Measurements from ENCODE around the gene PNKP. TPM values are rescaled to one million over a fixed set of nuclear protein-coding genes. Genes with fewer than 3 reads are reported as not detected.
A peak's percentile ranks its signal among the peaks of the same experiment; 100 is the strongest.

PNKP gene
- total RNA-seq, 4 donors from 2014 or later = 14.9 to 43.4 (median 21.1) TPM

DNA sequence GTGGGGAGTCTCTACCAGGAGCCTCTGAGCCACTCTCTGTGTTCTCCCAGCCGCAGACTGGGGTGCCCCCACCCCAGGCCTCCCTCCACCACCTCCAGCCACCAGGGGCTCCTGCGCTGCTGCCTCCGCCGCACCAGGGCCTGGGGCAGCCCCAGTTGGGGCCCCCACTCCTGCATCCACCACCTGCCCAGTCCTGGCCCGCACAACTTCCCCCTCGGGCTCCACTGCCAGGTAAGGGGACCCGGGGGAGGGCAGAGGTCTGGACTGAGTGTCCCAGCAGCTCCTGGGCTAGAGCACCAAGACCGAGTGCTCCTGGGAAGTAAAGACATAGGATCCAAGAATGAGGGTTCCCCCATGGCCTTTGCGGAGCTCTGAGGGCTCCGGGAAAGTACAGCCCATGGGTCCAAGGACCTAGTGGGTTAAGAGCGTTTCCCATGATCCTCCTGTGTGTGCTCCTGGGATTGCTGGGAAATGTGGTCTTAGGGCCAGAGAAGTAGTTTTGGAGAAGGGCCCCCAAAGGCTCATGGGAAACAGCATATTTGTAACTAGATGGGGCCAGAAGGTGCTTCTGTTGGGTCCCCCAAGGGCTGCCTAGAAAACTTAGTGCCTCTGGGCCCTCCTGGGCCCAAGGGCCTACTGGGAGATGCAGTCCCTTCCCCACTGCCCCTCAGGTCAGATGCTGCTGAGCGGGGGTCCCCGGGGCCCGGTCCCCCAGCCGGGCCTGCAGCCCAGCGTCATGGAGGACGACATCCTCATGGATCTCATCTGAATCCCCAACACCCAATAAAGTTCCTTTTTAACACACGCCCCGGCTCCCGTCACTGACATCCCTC lies 31.0 kb downstream of the PNKP start:
- peaks cover 21 to 26% of the 10 kb centered on the region in 2 donors for H3K4me1 ChIP-seq
- ATAC-seq = no peak
- no peak for TF ChIP-seq POLR2A (IDR thresholded peaks at IDR 0.05)
- TF ChIP-seq, protein P1, sequence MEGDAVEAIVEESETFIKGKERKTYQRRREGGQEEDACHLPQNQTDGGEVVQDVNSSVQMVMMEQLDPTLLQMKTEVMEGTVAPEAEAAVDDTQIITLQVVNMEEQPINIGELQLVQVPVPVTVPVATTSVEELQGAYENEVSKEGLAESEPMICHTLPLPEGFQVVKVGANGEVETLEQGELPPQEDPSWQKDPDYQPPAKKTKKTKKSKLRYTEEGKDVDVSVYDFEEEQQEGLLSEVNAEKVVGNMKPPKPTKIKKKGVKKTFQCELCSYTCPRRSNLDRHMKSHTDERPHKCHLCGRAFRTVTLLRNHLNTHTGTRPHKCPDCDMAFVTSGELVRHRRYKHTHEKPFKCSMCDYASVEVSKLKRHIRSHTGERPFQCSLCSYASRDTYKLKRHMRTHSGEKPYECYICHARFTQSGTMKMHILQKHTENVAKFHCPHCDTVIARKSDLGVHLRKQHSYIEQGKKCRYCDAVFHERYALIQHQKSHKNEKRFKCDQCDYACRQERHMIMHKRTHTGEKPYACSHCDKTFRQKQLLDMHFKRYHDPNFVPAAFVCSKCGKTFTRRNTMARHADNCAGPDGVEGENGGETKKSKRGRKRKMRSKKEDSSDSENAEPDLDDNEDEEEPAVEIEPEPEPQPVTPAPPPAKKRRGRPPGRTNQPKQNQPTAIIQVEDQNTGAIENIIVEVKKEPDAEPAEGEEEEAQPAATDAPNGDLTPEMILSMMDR (IDR thresholded peaks at IDR 0.05 in 4 of 5, conservative IDR thresholded peaks at IDR 0.05 in 1 of 5) = no peak
- H3K36me3 ChIP-seq = peaks cover 0 to 81% of the 10 kb centered on the region in 2 donors
- H3K4me3 ChIP-seq = no peak overlapping the region
- H3K27me3 ChIP-seq = no peaks in the 10 kb centered on the region
- H3K27ac ChIP-seq = peak overlapping the region; percentile 94 to 96 (median 94)
- intact Hi-C loops (cut with DNase I; ENCODE audit: low total_unique reads) = no loop called here
- no peaks in the 10 kb centered on the region for H3K9me3 ChIP-seq
- in situ Hi-C loops (cut with MboI; ENCODE audit: low sequenced_read_pairs in 4 of 4) = no loop called here
- no peak for DNase-seq

DNA sequence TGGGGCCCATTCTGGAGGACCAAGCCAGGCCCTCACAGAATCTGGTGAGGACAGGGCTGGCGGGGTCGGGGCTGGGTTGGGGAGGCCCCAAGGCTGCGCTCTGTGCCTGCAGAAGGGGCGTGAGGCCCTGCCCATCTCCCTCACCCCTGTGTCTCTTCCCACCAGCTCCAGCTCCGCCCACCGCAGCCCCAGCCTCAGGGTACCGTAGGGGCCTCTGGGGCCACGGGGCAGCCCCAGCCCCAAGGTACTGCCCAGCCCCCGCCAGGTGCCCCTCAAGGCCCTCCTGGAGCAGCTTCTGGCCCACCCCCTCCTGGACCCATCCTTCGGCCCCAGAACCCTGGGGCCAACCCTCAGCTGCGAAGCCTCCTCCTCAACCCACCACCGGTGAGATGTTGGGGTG lies 31.8 kb downstream of the PNKP start:
- no peaks in the 10 kb centered on the region for H3K27me3 ChIP-seq
- H3K4me3 ChIP-seq = no peak overlapping the region
- peaks cover 0 to 86% of the 10 kb centered on the region in 2 donors for H3K36me3 ChIP-seq
- peak overlapping the region; percentile 94 to 96 (median 94) for H3K27ac ChIP-seq
- TF ChIP-seq POLR2A (IDR thresholded peaks at IDR 0.05) = no peak
- TF ChIP-seq, protein P1 (IDR thresholded peaks at IDR 0.05 in 4 of 5, conservative IDR thresholded peaks at IDR 0.05 in 1 of 5) = no peak
- peaks cover 21 to 26% of the 10 kb centered on the region in 2 donors for H3K4me1 ChIP-seq
- DNase-seq (no peak), ATAC-seq (no peak)
- intact Hi-C loops (cut with DNase I; ENCODE audit: low total_unique reads) = no loop called here
- in situ Hi-C loops (cut with MboI; ENCODE audit: low sequenced_read_pairs in 4 of 4) = no loop called here
- no peaks in the 10 kb centered on the region for H3K9me3 ChIP-seq

DNA sequence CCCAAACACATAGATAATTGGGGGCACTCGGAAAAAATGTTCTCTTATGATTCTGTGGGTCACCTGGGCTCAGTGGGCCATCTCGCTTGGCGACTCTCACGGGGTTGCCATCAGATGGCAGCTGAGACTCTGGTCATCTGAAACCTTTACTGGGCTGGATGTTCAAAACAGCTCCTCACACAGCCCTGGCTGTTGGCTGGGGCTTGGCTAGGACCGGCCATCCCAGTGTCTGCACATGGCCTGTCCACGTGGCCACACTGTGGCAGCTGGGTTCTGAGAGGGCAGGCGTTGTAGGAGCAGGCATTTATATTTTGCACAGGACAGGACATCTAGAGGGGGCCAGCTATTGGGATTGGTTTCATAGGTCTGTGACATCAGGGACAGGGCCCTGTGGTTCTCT lies 33.8 kb downstream of the PNKP start:
- H3K4me3 ChIP-seq = no peak overlapping the region
- ATAC-seq (peak; percentile 87), DNase-seq (peak; percentile 91 to 93)
- no peaks in the 10 kb centered on the region for H3K9me3 ChIP-seq
- intact Hi-C loops (cut with DNase I; ENCODE audit: low total_unique reads) (no loop called here), in situ Hi-C loops (cut with MboI; ENCODE audit: low sequenced_read_pairs in 4 of 4) (no loop called here)
- H3K27me3 ChIP-seq = no peaks in the 10 kb centered on the region
- peak in 1 of 2 donors; percentile 39 for TF ChIP-seq POLR2A (IDR thresholded peaks at IDR 0.05)
- TF ChIP-seq, protein P1 (IDR thresholded peaks at IDR 0.05 in 4 of 5, conservative IDR thresholded peaks at IDR 0.05 in 1 of 5) = no peak
- peak overlapping the region; percentile 94 to 96 (median 94) for H3K27ac ChIP-seq
- peaks cover 29 to 34% of the 10 kb centered on the region in 2 donors for H3K4me1 ChIP-seq
- H3K36me3 ChIP-seq = peaks cover 0 to 67% of the 10 kb centered on the region in 2 donors

DNA sequence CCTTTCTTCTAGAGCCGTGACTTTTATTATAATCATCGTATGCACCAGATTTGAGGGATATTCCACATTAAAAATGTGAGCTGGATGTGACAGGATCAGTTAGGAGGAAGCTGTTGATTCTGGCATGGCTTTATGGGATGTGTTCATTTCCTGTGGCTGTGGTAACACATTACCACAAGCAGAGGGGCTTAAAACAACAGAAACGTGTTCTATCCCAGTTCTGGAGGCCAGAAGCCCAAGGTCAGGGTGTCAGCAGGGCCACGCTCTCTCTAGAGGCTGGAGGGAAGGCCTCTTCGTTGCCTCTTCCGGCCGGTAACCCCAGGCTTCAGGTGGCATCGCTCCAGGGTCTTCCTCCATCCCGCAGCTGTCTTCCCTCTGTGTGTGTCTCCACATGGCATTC lies 34.8 kb downstream of the PNKP start:
- Histone ChIP-seq H3K4me3 (no peak overlapping the region), H3K27ac (peak overlapping the region; percentile 94 to 96 (median 94)), H3K27me3 (no peaks in the 10 kb centered on the region), H3K4me1 (peaks cover 33 to 43% of the 10 kb centered on the region in 2 donors), H3K9me3 (no peaks in the 10 kb centered on the region), H3K36me3 (peaks cover 0 to 56% of the 10 kb centered on the region in 2 donors)
- intact Hi-C loops (cut with DNase I; ENCODE audit: low total_unique reads) (no loop called here), in situ Hi-C loops (cut with MboI; ENCODE audit: low sequenced_read_pairs in 4 of 4) (no loop called here)
- DNase-seq (no peak), ATAC-seq (no peak)
- TF ChIP-seq, protein P1 (IDR thresholded peaks at IDR 0.05 in 4 of 5, conservative IDR thresholded peaks at IDR 0.05 in 1 of 5) = no peak
- TF ChIP-seq POLR2A (IDR thresholded peaks at IDR 0.05) = no peak

All from gastrocnemius medialis (tissue), 4 donors.